ENCODE data around the gene VAX1.
"Not testable (repeated sequence)": the region's sequence is repeated elsewhere in the genome, so short reads cannot be mapped to it uniquely, and the experiment has no call there.

DNA sequence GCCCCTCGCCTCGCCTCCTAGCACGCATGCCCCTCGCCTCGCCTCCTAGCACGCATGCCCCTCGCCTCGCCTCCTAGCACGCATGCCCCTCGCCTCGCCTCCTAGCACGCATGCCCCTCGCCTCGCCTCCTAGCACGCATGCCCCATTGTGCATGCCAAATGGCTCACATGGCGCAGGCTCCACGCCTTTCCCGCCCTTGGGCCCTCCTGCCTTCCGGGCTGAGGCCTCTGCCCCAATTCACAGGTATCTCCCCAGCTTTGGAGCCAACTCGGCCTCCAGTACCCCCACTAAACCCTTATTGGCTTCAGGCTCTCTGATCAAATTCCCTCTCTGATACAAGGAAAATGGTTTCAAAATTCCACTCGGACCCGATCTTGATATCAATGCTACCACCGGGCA lies 11.4 kb downstream of the VAX1 start:
- TF ChIP-seq CTCF (IDR thresholded peaks at IDR 0.05); EZH2 (IDR thresholded peaks at IDR 0.05; ENCODE audit: borderline replicate concordance, insufficient read depth, low read depth, low read length, poor library complexity, severe bottlenecking): not testable (repeated sequence)
